K562 (cell line): ENCODE results near the gene XPOT. TPM values are rescaled to one million over a fixed set of nuclear protein-coding genes. Genes with fewer than 3 reads are reported as not detected.

Experiments
- ELF2 ChIP-seq: fragments of 250-450 bp; sonication (Bioruptor Pico); IDR thresholded peaks from 2 replicates; pipeline ENCODE4 v1.5.0; 2021; ENCODE audit warnings: mild to moderate bottlenecking
- HDAC1 ChIP-seq, 2 experiments: fragments of 450-650 bp; IDR thresholded peaks; 2 replicates each; pipeline ENCODE4 v1.6.1; 2016 to 2017; ENCODE audit warnings: inconsistent platforms in 1 of 2, mild to moderate bottlenecking in 1 of 2, moderate library complexity in 1 of 2
- IRF2 ChIP-seq: sonication (generic); formaldehyde crosslinking; IDR thresholded peaks from 2 replicates; pipeline ENCODE4 v1.8.1; 2022; ENCODE audit warnings: mild to moderate bottlenecking, missing genetic modification reagents
- JUNB ChIP-seq: fragments of 450-650 bp; formaldehyde crosslinking; conservative IDR thresholded peaks from 2 replicates; pipeline ENCODE4 v1.4.0; 2020; ENCODE audit warnings: mild to moderate bottlenecking
- MECOM ChIP-seq: fragments of 250-450 bp; sonication (Bioruptor Pico); IDR thresholded peaks from 2 replicates; pipeline ENCODE4 v1.8.0; 2022; ENCODE audit warnings: inconsistent platforms
- MIER1 ChIP-seq: fragments of 450-650 bp; IDR thresholded peaks from 2 replicates; pipeline ENCODE4 v1.6.1; 2016; ENCODE audit warnings: antibody characterized with exemption, mild to moderate bottlenecking, low read depth
- NR0B1 ChIP-seq: fragments of 450-650 bp; IDR thresholded peaks from one replicate; pipeline ENCODE4 v1.6.1; 2018; ENCODE audit warnings: mild to moderate bottlenecking, moderate library complexity; ENCODE audit not compliant: partially characterized antibody
- SLC30A9 ChIP-seq: fragments of 250-450 bp; sonication (Bioruptor Pico); IDR thresholded peaks from 2 replicates; pipeline ENCODE4 v1.8.0; 2022; ENCODE audit warnings: mild to moderate bottlenecking, moderate library complexity
- SOX6 ChIP-seq: fragments of 450-650 bp; IDR thresholded peaks from 2 replicates; pipeline ENCODE4 v1.6.1; 2014; ENCODE audit warnings: mild to moderate bottlenecking
- TSHZ1 ChIP-seq: fragments of 250-450 bp; sonication (Bioruptor Pico); IDR thresholded peaks from 2 replicates; pipeline ENCODE4 v1.4.0; 2020; ENCODE audit warnings: mild to moderate bottlenecking, moderate library complexity
- ZBTB8A ChIP-seq: fragments of 450-650 bp; IDR thresholded peaks from 2 replicates; pipeline ENCODE4 v1.6.1; 2018; ENCODE audit warnings: mild to moderate bottlenecking, moderate library complexity; ENCODE audit not compliant: partially characterized antibody
- ZEB2 ChIP-seq: fragments of 450-650 bp; IDR thresholded peaks from 2 replicates; pipeline ENCODE4 v1.6.1; 2016
- ZKSCAN1 ChIP-seq: fragments of 150-350 bp; IDR thresholded peaks from 2 replicates; pipeline ENCODE4 v1.6.1; 2016; ENCODE audit warnings: low read depth, low read length
- ZNF175 ChIP-seq: fragments of 200-800 bp; sonication (Bioruptor generic); IDR thresholded peaks from 2 replicates; pipeline ENCODE4 v1.6.1; 2016; ENCODE audit warnings: low read depth, mild to moderate bottlenecking, missing genetic modification characterization, missing compliant biosample characterization
- ZNF717 ChIP-seq: fragments of 250-450 bp; sonication (Bioruptor Pico); IDR thresholded peaks from 2 replicates; pipeline ENCODE4 v1.5.0; 2021
- ZNF764 ChIP-seq: fragments of 250-450 bp; sonication (Bioruptor Pico); IDR thresholded peaks from 2 replicates; pipeline ENCODE4 v1.4.0; 2020; ENCODE audit warnings: low read depth, mild to moderate bottlenecking, moderate library complexity
- polyA plus RNA-seq, 8 experiments: library from polyadenylated mRNA; depleted of rRNA in 4 of 8; stranded (reverse) in 5 of 8; unstranded in 3 of 8; fragments of >200 nt; fragmentation: Nextera tagmentation in 2 of 8; fragmentation: Illumina TruSeq in 1 of 8; extraction: Ambion mirVana in 2 of 8; extraction: Trizol in 1 of 8; gene quantifications; 2 replicates each; pipeline versions ENCODE4 v1.2.1 to v1.2.3, GENCODE V29; 2011 to 2014; ENCODE audit warnings: inconsistent platforms in 1 of 8, missing spikeins in 1 of 8
- total RNA-seq, 7 experiments: library from RNA; depleted of rRNA in 6 of 7; stranded (reverse); fragments of >200 nt in 6 of 7; fragmentation: Illumina TruSeq in 2 of 7; extraction: Trizol in 2 of 7; gene quantifications; 2 replicates each; pipeline versions ENCODE4 v1.2.1 to v1.2.3, GENCODE V29; 2011 to 2021; ENCODE audit warnings: low replicate concordance in 1 of 7
- TF ChIP-seq, protein P1 (sequence below): fragments of 250-450 bp; sonication (Bioruptor Pico); IDR thresholded peaks from 2 replicates; pipeline ENCODE4 v1.8.0; 2022; ENCODE audit warnings: inconsistent platforms
- TF ChIP-seq, protein P2 (sequence below): conservative IDR thresholded peaks from 2 replicates; pipeline ENCODE4 v1.6.1; 2011; ENCODE audit warnings: low read depth, mild to moderate bottlenecking, low read length; ENCODE audit not compliant: control insufficient read depth
- TF ChIP-seq, protein P3 (sequence below): IDR thresholded peaks from 2 replicates; pipeline ENCODE4 v1.6.1; 2014; ENCODE audit warnings: antibody characterized with exemption

XPOT gene
- total and polyA plus RNA-seq, 9 of the 15 experiments (the other 6 are each of a cell fraction or from before 2014, with no cell fraction given): 26.2 to 192 (median 102) TPM

DNA sequence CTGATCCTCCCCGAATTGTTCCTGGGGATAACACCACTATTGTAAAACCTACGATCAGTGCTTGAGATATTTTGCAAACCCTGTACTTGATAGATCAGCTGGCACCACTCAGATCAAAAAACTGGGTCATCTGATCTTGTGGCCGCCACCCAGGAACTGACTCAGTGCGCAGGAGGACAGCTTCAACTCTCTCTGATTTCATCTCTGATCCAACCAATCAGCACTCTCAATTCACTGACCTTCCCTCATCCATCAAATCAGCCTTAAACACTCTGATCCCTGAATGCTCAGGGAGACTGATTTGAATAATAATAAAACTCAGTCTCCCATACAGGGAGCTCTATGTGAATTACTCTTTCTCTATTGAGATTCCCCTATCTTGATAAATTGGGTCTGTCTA is 4.2 kb upstream of the XPOT start (continued):
- TF ChIP-seq ZNF764 (CRISPR knock-in tag) (no peak), ZKSCAN1 (no peak), ELF2 (CRISPR knock-in tag) (no peak), SLC30A9 (CRISPR knock-in tag) (no peak), ZNF175 (CRISPR knock-in tag) (no peak), TSHZ1 (CRISPR knock-in tag) (no peak), MECOM (CRISPR knock-in tag) (no peak), ZBTB8A (no peak), ZEB2 (no peak), NR0B1 (no peak), JUNB (no peak), ZNF717 (no peak), MIER1 (no peak), IRF2 (CRISPR knock-in tag) (no peak), HDAC1 (IDR thresholded peaks at IDR 0.05) (no peak), SOX6 (no peak)
- TF ChIP-seq, protein P1, sequence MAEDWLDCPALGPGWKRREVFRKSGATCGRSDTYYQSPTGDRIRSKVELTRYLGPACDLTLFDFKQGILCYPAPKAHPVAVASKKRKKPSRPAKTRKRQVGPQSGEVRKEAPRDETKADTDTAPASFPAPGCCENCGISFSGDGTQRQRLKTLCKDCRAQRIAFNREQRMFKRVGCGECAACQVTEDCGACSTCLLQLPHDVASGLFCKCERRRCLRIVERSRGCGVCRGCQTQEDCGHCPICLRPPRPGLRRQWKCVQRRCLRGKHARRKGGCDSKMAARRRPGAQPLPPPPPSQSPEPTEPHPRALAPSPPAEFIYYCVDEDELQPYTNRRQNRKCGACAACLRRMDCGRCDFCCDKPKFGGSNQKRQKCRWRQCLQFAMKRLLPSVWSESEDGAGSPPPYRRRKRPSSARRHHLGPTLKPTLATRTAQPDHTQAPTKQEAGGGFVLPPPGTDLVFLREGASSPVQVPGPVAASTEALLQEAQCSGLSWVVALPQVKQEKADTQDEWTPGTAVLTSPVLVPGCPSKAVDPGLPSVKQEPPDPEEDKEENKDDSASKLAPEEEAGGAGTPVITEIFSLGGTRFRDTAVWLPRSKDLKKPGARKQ (CRISPR knock-in tag): no peak
- TF ChIP-seq, protein P2, sequence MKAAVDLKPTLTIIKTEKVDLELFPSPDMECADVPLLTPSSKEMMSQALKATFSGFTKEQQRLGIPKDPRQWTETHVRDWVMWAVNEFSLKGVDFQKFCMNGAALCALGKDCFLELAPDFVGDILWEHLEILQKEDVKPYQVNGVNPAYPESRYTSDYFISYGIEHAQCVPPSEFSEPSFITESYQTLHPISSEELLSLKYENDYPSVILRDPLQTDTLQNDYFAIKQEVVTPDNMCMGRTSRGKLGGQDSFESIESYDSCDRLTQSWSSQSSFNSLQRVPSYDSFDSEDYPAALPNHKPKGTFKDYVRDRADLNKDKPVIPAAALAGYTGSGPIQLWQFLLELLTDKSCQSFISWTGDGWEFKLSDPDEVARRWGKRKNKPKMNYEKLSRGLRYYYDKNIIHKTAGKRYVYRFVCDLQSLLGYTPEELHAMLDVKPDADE: no peak
- TF ChIP-seq, protein P3, sequence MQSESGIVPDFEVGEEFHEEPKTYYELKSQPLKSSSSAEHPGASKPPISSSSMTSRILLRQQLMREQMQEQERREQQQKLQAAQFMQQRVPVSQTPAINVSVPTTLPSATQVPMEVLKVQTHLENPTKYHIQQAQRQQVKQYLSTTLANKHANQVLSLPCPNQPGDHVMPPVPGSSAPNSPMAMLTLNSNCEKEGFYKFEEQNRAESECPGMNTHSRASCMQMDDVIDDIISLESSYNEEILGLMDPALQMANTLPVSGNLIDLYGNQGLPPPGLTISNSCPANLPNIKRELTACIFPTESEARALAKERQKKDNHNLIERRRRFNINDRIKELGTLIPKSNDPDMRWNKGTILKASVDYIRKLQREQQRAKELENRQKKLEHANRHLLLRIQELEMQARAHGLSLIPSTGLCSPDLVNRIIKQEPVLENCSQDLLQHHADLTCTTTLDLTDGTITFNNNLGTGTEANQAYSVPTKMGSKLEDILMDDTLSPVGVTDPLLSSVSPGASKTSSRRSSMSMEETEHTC: no peak
